Erythroblast (primary cell): ENCODE results near the gene RAB11A.

ENCODE experiments used
- GATA1 ChIP-seq: IDR thresholded peaks from 2 replicates; pipeline ENCODE4 v1.6.1; 2011; ENCODE audit warnings: low read depth, mild to moderate bottlenecking, control low read depth, low read length, moderate library complexity
- POLR2A ChIP-seq: IDR thresholded peaks from 2 replicates; pipeline ENCODE4 v1.6.1; 2011; ENCODE audit warnings: mild to moderate bottlenecking, low read length

DNA sequence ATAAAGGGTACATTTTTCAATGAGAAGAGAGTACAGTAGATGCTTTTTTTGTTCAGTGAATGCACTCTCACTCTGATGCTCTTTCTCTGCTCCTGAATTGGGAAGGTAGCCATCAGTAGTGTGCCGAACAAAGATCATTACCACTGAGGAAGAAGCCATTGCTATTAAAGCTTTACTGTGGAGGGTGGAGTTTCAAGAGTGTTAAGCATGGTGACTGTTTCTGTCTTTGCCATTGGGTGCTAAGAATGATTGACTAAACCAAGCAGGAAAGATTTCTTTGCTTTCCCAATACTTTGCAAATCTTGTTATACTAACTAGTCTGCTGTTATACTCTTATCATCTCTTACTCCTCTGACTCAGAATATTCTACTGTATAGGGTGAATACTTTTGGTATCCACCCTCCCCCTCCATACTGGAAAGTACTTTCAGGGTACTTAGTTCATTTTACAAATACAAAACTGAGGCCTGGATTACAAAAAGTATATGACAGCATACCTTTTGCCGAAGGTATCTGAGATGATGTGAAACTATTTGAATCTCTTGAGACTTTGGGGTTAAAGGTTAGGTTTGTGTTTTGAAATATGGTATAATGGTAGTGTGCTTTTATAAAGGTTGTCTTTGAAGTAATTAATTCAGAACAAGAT, 1.7 kb downstream of the RAB11A start:
- no peak for TF ChIP-seq GATA1
- TF ChIP-seq POLR2A = no peak
